Activated naive CD8-positive, alpha-beta T cell treated with anti-CD3 and anti-CD28 coated beads for 36 hours (primary cell): ENCODE results near the gene ARHGAP21. TPM values are rescaled to one million over a fixed set of nuclear protein-coding genes. Genes with fewer than 3 reads are reported as not detected.

Source experiments
- DNase-seq: peaks from one replicate; pipeline ENCODE4 v3.0.0; 2021
- H3K27ac Mint-ChIP-seq: one replicate; pipeline ENCODE4 v1.8.0; 2022; ENCODE audit warnings: mild to moderate bottlenecking, moderate library complexity, mixed read lengths
- H3K27me3 Mint-ChIP-seq: one replicate; pipeline ENCODE4 v1.8.0; 2022; ENCODE audit warnings: mild to moderate bottlenecking, mixed read lengths
- H3K36me3 Mint-ChIP-seq: one replicate; pipeline ENCODE4 v1.8.0; 2021; ENCODE audit warnings: mild to moderate bottlenecking, mixed read lengths
- H3K4me1 Mint-ChIP-seq: one replicate; pipeline ENCODE4 v1.8.0; 2021; ENCODE audit warnings: mixed read lengths
- H3K4me3 Mint-ChIP-seq: one replicate; pipeline ENCODE4 v1.8.0; 2022; ENCODE audit warnings: mild to moderate bottlenecking, moderate library complexity, mixed read lengths
- H3K9me3 Mint-ChIP-seq: one replicate; pipeline ENCODE4 v1.8.0; 2022; ENCODE audit warnings: mixed read lengths
- total RNA-seq, 2 experiments: library from RNA; stranded (reverse); gene quantifications; one replicate each; pipeline ENCODE4 v1.2.3, GENCODE V29; 2021

ARHGAP21 gene
- total RNA-seq, 2 experiments from 2014 or later, result 22.1 to 22.4 TPM

DNA sequence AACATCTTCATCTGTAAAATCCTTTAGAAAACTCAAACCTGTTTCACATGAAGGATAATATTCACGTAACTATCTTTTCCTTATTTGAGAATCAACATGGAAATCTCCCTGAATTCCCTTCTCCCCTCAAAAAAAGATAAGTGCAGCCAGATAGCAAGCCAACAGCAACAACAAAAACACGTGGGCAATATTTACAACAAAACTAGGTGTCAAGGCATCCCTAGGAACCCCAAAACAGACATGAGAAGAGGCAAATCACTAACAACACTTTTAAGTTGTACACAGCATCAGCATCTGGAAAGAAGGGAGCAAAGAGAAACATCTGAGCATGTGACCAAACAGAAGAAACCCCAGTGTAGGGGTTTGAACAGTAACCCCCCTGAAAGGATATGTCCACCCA lies 12.2 kb downstream of the ARHGAP21 start:
- Mint-ChIP-seq H3K4me3 (no peak overlapping the region), H3K4me1 (no peaks in the 10 kb centered on the region), H3K36me3 (no peaks in the 10 kb centered on the region), H3K27me3 (no peaks in the 10 kb centered on the region), H3K27ac (no peak overlapping the region), H3K9me3 (no peaks in the 10 kb centered on the region)
- no peak for DNase-seq

DNA sequence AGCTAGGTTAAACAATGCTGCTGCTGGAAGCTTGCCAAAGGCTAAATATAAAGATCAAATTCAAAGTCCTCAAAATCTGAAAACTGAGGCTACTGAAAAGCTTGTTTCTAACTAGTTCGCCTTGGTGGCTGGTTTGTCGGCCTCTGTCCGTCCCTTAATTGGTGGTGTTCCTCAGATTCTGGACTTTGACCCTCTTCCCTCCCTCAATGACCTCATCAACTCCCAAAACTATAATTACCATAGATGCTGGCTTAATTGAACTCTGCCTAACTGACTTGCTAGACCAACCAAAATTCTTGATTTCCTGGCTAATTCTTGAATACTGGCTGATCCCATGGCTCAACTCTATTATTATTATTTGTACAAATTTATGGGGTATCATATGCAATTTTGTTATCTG lies 15.6 kb downstream of the ARHGAP21 start:
- no peak for DNase-seq
- H3K27me3 Mint-ChIP-seq, result no peaks in the 10 kb centered on the region
- H3K4me1 Mint-ChIP-seq, result no peaks in the 10 kb centered on the region
- H3K9me3 Mint-ChIP-seq, result no peaks in the 10 kb centered on the region
- no peak overlapping the region for H3K27ac Mint-ChIP-seq
- H3K4me3 Mint-ChIP-seq, result no peak overlapping the region
- H3K36me3 Mint-ChIP-seq, result no peaks in the 10 kb centered on the region

DNA sequence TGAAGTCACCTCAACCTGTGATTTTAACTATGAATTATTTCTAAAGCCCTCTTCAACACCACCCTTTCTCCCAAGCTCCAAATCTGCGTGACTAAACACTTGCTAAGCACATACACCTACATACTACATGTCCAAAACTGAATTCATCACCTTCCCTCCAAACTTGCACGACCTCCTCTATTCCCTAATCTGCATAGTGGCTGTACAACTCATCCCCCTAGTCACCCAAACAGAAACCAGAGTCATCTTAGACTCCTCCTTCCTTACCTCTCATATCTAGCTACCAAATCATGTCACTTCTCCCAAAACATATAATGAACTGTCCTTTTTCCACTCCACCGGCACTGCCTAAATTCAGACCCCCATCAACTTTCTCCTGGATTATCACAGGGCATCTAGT lies 16.2 kb downstream of the ARHGAP21 start:
- no peaks in the 10 kb centered on the region for H3K27me3 Mint-ChIP-seq
- no peak overlapping the region for H3K27ac Mint-ChIP-seq
- no peaks in the 10 kb centered on the region for H3K4me1 Mint-ChIP-seq
- H3K9me3 Mint-ChIP-seq, result no peaks in the 10 kb centered on the region
- H3K4me3 Mint-ChIP-seq, result no peak overlapping the region
- no peaks in the 10 kb centered on the region for H3K36me3 Mint-ChIP-seq
- no peak for DNase-seq

DNA sequence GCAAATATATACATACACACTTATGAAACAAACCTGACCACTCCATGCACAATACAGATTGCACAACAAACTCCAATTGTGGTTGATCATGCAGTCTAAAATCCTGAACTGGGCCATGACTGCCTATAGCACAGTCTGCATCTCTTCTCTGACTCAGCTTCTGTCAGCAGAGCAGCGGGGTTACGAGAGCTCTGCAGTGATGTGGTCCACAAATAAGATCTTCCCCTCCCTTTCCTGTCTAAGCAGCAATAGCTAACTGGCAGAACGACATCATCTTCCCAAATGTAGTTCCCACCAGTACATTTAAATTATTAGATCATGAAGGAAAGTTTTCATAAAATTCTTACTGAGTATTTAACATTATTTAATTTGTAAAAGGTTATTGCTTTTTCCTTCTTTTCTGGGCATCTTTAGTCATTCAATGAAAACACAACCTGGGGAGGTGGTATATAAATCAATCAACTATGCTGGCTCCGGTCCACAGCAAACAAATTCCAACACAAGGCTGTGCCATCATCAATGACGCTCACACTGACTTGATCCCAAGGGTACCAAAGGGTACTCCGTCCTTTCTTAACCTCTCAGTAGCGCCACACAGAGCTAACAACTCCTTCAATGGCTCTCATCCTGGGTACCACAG lies 17.1 kb downstream of the ARHGAP21 start:
- Mint-ChIP-seq H3K4me3 (no peak overlapping the region), H3K27me3 (no peaks in the 10 kb centered on the region), H3K4me1 (peaks cover 3% of the 10 kb centered on the region), H3K27ac (no peak overlapping the region), H3K9me3 (no peaks in the 10 kb centered on the region), H3K36me3 (no peaks in the 10 kb centered on the region)
- DNase-seq, result no peak

DNA sequence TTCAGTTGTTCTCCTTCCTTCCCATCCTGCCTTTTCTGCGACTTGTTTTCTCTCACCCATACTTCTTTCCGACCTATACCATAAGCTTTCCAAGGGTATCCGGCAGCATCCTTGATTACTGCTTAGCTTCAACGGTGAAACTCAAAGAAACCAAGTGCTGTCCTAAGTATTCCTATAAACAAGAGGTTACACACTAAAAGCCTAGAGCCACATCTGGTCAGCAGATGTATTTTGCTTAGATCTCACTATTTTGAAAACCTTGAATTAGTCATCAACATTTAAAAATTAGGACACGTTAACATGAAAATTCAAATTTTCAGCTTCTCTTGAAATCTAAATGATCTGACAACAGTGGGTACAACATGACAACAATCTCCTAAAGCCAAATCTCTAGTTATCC lies 20.0 kb downstream of the ARHGAP21 start:
- no peak overlapping the region for H3K27ac Mint-ChIP-seq
- peaks cover 7% of the 10 kb centered on the region for H3K4me1 Mint-ChIP-seq
- no peaks in the 10 kb centered on the region for H3K36me3 Mint-ChIP-seq
- H3K27me3 Mint-ChIP-seq, result no peaks in the 10 kb centered on the region
- DNase-seq, result no peak
- H3K4me3 Mint-ChIP-seq, result no peak overlapping the region
- H3K9me3 Mint-ChIP-seq, result no peaks in the 10 kb centered on the region

DNA sequence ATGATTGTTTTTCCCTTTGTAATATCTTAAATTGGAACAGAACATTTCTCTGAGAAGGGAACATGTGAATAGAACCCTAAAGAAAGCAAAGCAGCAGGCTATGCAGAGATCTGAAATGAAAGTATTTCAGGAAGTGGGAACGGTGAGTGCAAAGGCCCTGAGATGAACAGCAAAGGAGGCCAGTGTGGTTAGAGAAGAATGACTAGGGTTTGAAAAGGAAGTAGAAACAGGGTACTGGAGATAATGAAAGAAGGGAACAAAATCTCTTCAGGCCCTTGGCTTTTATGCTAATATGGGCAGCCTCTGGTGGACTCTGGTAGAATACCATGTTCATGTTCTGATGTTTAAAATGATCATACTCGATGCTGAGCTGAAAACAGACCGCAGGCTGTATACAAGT lies 22.2 kb downstream of the ARHGAP21 start:
- H3K4me3 Mint-ChIP-seq, result no peak overlapping the region
- H3K27me3 Mint-ChIP-seq, result no peaks in the 10 kb centered on the region
- no peaks in the 10 kb centered on the region for H3K36me3 Mint-ChIP-seq
- peaks cover 7% of the 10 kb centered on the region for H3K4me1 Mint-ChIP-seq
- H3K9me3 Mint-ChIP-seq, result no peaks in the 10 kb centered on the region
- H3K27ac Mint-ChIP-seq, result no peak overlapping the region
- DNase-seq, result no peak

DNA sequence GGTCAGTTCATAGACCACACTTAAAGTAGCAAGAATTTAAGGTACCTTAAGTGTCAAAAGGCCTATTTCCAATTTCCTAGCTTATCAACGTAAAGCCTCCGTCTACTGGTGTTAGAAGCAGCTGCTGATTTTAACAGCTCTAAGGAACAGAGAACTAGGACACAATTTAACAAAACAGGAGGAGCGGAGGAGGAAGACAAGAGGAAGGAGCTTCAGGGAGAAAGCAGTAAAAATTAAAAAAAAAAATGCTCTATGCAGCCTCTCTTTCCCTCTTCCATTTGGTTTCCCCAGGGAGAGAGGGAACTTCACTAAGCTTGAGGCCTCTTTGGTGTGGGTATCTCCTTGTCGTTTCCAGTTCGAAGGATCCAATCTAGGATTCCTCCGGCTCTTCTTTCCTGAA lies 22.7 kb downstream of the ARHGAP21 start:
- no peaks in the 10 kb centered on the region for H3K9me3 Mint-ChIP-seq
- H3K4me1 Mint-ChIP-seq, result peaks cover 7% of the 10 kb centered on the region
- H3K36me3 Mint-ChIP-seq, result no peaks in the 10 kb centered on the region
- DNase-seq, result no peak
- H3K27me3 Mint-ChIP-seq, result no peaks in the 10 kb centered on the region
- H3K27ac Mint-ChIP-seq, result no peak overlapping the region
- no peak overlapping the region for H3K4me3 Mint-ChIP-seq

DNA sequence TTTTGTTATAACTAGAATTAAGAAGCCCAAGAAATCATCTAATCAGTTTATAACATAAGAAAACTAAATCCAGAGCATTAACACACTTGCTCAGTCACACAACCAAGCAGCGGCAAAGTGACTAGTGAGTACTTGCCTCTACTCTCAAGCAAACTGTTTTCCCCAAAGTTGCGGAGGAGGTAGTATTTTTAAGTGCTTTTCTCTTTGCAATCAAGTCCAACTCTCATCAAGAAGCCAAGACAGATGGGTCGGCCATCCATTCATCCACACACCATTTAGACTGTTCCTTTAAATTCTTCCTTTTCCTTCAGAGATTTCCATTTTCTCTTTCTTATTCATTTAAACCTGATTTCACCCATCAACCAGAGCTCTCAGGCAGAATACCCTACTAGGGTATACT lies 25.4 kb downstream of the ARHGAP21 start:
- Mint-ChIP-seq H3K36me3 (no peaks in the 10 kb centered on the region), H3K4me3 (no peak overlapping the region), H3K9me3 (no peaks in the 10 kb centered on the region), H3K27me3 (no peaks in the 10 kb centered on the region), H3K27ac (no peak overlapping the region), H3K4me1 (peaks cover 7% of the 10 kb centered on the region)
- DNase-seq, result no peak

DNA sequence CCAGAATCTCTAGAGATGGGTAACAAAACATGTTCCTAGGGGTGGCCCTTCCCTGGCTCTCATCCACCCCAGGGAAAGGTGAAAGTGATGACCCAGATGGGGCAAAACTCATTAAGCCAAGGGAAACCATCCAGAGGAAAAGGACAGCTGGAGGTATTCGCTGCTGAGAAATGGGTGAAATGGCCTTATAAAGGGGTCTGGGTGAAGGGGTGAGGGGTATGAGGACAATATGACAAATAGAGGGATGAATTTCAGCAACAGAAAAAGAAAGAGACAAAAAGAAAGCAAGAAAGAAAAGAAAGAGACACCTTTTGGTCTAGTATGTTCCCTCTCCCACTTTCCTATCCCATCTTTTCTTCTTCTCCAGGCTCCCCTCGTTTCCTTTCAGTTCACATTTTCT lies 26.6 kb downstream of the ARHGAP21 start:
- H3K27ac Mint-ChIP-seq, result no peak overlapping the region
- H3K9me3 Mint-ChIP-seq, result no peaks in the 10 kb centered on the region
- no peaks in the 10 kb centered on the region for H3K27me3 Mint-ChIP-seq

DNA sequence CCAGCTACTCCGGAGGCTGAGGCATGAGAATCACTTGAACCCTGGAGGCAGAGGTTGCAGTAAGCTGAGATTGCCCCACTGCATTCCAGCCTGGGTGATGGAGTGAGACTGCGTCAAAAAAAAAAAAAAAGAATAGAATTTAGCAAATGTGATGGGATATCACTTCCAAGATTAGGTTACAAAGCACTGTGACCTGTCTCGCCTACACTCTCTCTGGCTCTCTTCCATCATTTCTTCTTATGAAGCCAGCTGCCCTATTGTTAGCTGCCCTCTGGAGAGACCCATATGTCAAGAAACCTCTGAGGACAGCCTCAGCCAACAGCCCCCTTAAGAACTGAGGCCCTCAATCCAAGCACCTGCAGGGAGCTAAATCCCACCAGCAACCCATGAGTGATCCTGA lies 28.2 kb downstream of the ARHGAP21 start:
- no peaks in the 10 kb centered on the region for H3K4me1 Mint-ChIP-seq
- no peaks in the 10 kb centered on the region for H3K27me3 Mint-ChIP-seq
- no peak for DNase-seq
- H3K27ac Mint-ChIP-seq, result no peak overlapping the region
- no peak overlapping the region for H3K4me3 Mint-ChIP-seq
- H3K9me3 Mint-ChIP-seq, result no peaks in the 10 kb centered on the region
- H3K36me3 Mint-ChIP-seq, result no peaks in the 10 kb centered on the region

More for the DNA sequence above, 26.6 kb downstream of the ARHGAP21 start:
- H3K36me3 Mint-ChIP-seq, result no peaks in the 10 kb centered on the region
- peaks cover 7% of the 10 kb centered on the region for H3K4me1 Mint-ChIP-seq
- no peak for DNase-seq
- H3K4me3 Mint-ChIP-seq, result no peak overlapping the region

DNA sequence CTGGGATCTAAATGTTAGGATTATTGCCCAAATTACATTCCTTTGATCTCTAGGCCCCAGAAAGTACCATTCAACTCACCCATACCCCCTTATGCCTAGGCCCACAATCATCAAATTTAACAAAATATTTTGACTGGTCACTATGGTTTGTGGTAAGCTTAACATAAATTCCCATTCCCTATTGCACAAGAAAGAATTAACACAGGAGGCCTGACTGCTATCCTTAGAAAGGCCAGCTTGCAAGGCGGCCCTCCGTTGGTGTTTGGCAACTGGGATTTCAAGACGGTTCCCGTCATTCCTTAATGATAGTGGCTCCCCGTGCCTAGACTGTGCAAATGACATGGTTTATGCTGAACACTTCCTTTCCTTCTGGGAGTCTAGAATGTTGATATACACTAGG lies 29.6 kb downstream of the ARHGAP21 start:
- Mint-ChIP-seq H3K9me3 (no peaks in the 10 kb centered on the region), H3K4me1 (no peaks in the 10 kb centered on the region), H3K36me3 (no peaks in the 10 kb centered on the region), H3K4me3 (no peak overlapping the region), H3K27ac (no peak overlapping the region), H3K27me3 (no peaks in the 10 kb centered on the region)
- DNase-seq, result no peak

DNA sequence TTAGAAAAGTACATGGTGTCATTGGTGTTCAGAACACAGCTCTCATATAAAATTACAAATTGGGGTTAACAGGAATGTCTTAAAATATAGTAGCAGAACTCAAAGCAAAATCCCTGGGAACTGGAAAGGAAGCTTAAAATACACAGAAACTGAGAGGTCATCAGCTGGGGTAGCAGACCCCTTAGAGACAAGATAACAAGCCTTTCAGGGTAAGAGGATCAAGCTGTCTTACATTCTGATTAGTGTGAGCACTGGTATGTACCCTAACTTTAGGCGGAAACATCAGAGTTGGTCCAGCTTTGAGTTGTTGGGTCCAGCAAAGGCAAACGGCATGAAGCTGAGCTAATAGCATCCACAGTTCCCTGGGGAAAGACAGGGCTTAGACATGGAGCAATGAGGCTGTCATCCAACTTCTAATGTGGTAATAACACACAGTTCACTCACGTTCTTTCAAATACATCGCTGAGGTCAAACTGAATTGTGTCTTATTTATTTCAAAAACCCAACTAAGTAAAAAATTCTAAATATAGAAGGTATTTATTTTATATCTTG lies 32.6 kb downstream of the ARHGAP21 start:
- no peak overlapping the region for H3K4me3 Mint-ChIP-seq
- no peaks in the 10 kb centered on the region for H3K36me3 Mint-ChIP-seq
- H3K27ac Mint-ChIP-seq, result no peak overlapping the region
- DNase-seq, result no peak
- no peaks in the 10 kb centered on the region for H3K27me3 Mint-ChIP-seq
- peaks cover 2% of the 10 kb centered on the region for H3K4me1 Mint-ChIP-seq
- H3K9me3 Mint-ChIP-seq, result no peaks in the 10 kb centered on the region

DNA sequence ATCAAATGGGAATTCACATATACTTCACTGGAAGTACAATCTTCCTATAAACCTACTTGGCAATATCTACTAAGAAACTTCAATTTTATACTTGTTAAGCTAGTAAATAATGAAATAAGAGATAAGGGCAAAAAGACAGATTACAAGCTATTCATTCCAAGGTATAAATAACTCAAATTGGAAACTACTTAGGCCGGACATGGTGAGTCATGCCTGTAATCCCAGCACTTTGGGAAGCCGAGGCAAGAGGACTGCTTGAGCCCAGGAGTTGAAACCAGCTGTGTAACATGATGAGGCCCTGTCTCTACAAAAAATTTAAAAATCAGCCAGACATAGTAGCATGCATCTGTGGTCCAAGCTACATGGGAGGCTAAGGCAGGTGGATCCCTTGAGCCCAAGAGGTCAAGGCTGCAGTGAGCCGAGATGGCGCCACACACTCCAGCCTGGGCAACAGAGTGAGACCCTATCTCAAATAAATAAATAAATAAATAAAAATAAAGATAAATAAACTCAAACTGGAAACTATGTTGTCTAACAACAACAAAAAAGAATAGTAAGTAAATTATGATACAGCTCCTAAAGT lies 37.6 kb downstream of the ARHGAP21 start:
- DNase-seq, result no peak
- H3K9me3 Mint-ChIP-seq, result no peaks in the 10 kb centered on the region
- peaks cover 4% of the 10 kb centered on the region for H3K4me1 Mint-ChIP-seq

DNA sequence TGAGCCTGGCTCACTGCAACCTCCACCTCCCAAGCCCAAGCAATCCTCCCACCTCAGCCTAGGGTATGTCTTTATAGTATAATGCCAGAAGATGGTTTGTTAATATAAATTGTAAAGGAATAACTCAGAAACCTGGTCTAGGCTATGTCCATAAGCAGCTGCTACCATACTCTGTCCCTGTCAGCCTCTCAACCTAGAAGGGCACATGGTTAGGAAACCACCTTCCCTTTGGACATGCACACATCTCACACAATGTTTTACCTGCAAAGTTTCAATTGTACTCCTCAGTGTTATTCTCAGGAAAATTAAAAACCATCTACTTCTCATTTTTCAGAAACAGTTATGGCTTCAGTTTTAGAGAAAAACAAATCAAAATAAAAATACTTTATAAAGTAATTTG lies 40.1 kb downstream of the ARHGAP21 start:
- Mint-ChIP-seq H3K4me3 (no peak overlapping the region), H3K27ac (no peak overlapping the region), H3K4me1 (peaks cover 4% of the 10 kb centered on the region), H3K27me3 (no peaks in the 10 kb centered on the region), H3K36me3 (no peaks in the 10 kb centered on the region), H3K9me3 (no peaks in the 10 kb centered on the region)
- no peak for DNase-seq

More for the DNA sequence above, 37.6 kb downstream of the ARHGAP21 start:
- no peaks in the 10 kb centered on the region for H3K27me3 Mint-ChIP-seq
- H3K27ac Mint-ChIP-seq, result no peak overlapping the region
- no peaks in the 10 kb centered on the region for H3K36me3 Mint-ChIP-seq
- H3K4me3 Mint-ChIP-seq, result no peak overlapping the region

DNA sequence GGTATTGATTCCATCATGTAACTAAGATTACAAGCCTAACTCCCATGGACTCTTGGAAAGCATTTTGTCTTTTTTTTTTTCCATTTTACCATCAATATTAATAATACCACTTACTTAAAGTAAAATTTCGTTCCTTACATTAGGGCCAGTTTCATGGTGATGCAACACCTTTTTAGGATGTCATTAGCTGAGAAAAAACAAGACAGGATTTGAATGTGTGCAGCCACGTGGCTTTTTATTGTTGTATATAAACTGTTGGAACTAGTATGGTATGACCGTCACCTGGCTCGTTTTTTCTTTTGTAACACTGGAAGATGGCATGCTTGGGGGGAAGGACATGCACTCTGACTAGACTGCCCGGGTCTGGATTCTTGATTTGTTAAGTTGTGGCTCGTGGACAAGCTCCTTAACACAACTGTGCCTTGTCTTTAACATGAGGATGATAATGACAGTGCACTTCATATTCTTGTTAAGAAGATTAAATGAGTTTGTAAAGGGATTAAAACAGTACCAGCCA lies 42.1 kb downstream of the ARHGAP21 start:
- Mint-ChIP-seq H3K27ac (no peak overlapping the region), H3K4me1 (peaks cover 2% of the 10 kb centered on the region), H3K36me3 (no peaks in the 10 kb centered on the region), H3K9me3 (no peaks in the 10 kb centered on the region), H3K4me3 (no peak overlapping the region), H3K27me3 (no peaks in the 10 kb centered on the region)
- DNase-seq, result no peak
